Pancreas (tissue), 10 donors: ENCODE data around the gene LTBP1. TPM values are rescaled to one million over a fixed set of nuclear protein-coding genes. Genes with fewer than 3 reads are reported as not detected.

ENCODE experiments used
- ATAC-seq, 4 donors: fragments of 200-7000 bp; cut with Tn5 transposase; one replicate each; pipeline versions ENCODE4 v1.8.0 to v1.9.1; 2020; ENCODE audit warnings: mild to moderate bottlenecking in 4 of 4, moderate library complexity in 4 of 4
- DNase-seq, 6 donors: peaks; one replicate each; pipeline ENCODE4 v3.0.0-alpha.2; 2020
- FAIRE-seq: peaks from 2 replicates; lab custom pipeline; 2012; peaks lifted over from hg19 to GRCh38; lab: Jason Lieb, UNC
- H3K27ac ChIP-seq, 4 donors: fragments of 200-600 bp; sonication (generic); 1 replicate in 3 of 4; 2 replicates in 1 of 4; pipeline versions ENCODE4 v1.5.0 to v1.8.0; 2020
- H3K27me3 ChIP-seq, 4 donors: fragments of 200-600 bp; one replicate each; pipeline ENCODE4 v1.8.0; 2021
- H3K36me3 ChIP-seq, 3 donors: fragments of 200-600 bp; sonication (generic) in 1 of 3; one replicate each; pipeline versions ENCODE4 v1.5.0 to v1.8.0; 2020 to 2021
- H3K4me1 ChIP-seq, 3 donors: fragments of 200-600 bp; one replicate each; pipeline ENCODE4 v1.8.0; 2021
- H3K4me3 ChIP-seq, 4 donors: fragments of 200-600 bp; sonication (generic) in 2 of 4; one replicate each; pipeline versions ENCODE4 v1.5.0 to v1.8.0; 2020 to 2021
- H3K9me3 ChIP-seq, 4 donors: fragments of 200-600 bp; one replicate each; pipeline ENCODE4 v1.8.0; 2021
- CTCF ChIP-seq, 4 donors: fragments of 200-600 bp; sonication (generic) in 3 of 4; IDR thresholded peaks; one replicate each; pipeline versions ENCODE4 v1.5.0 to v1.8.0; 2021; ENCODE audit warnings: antibody characterized with exemption in 4 of 4
- WGBS, 2 donors: extraction: QIAGEN DNeasy Blood & Tissue Kit; methylation state at CpG; one replicate each; pipeline ENCODE4 v1.1.7; 2013; 5-methylcytosine and 5-hydroxymethylcytosine counted together
- intact Hi-C, 3 donors: fragments of 100-400 bp; cut with DNase I; formaldehyde crosslinking; loops; one replicate each; pipeline versions ENCODE4 v1.11.1 to v1.14.2; 2022
- polyA plus RNA-seq, 2 donors: library from polyadenylated mRNA; stranded (reverse); fragments of 200-250 nt; gene quantifications; one replicate each; pipeline ENCODE4 v1.2.3, GENCODE V29; 2013
- total RNA-seq, 6 donors: library from RNA; stranded (reverse); fragmentation: NEBNext Ultra II Directional in 4 of 6; extraction: Animal tissue kit (Norgen Biotek cat#: 25700) in 4 of 6; gene quantifications; one replicate each; pipeline versions ENCODE4 v1.2.1 to v1.2.4, GENCODE V29; 2021 to 2023
- donor health status: healthy with polysubstance abuse.
- donor health status: DM: no; HTN: no; CAD: no; lungs with moderate emphysema.
- donor health status: DM: no; HTN: no; CAD: no.
- donor health status: control.
- donor health status: control.
- donor health status: Bipolar disorder and iron deficiency.
- donor health status: DM: yes; HTN: yes; CAD: no.
- donor health status: DM: no; HTN: no; CAD: no.
- donor health status: DM: no; HTN: no; CAD: no.
- donor health status: DM: yes; HTN: yes; CAD: no.

Gene LTBP1
- total and polyA plus RNA-seq, 8 donors = 0.83 to 21.2 (median 2.6) TPM

GRCh38 chr2:32931945-32932709 is 14.6 kb upstream of the LTBP1 start:
- Histone ChIP-seq H3K4me3 (no peak overlapping the region), H3K9me3 (no peaks in the 10 kb centered on the region), H3K36me3 (no peaks in the 10 kb centered on the region), H3K27ac (no peak overlapping the region), H3K27me3 (no peaks in the 10 kb centered on the region), H3K4me1 (no peaks in the 10 kb centered on the region)
- FAIRE-seq = no peak
- intact Hi-C loops = no loop called here
- TF ChIP-seq CTCF (IDR thresholded peaks at IDR 0.05) = no peak
- WGBS, 2 donors = 71 to 73% methylated on average over 12 of the region's 12 CpGs
- DNase-seq = no peak
- no peak for ATAC-seq

GRCh38 chr2:32932825-32933755 is 13.7 kb upstream of the LTBP1 start:
- no peaks in the 10 kb centered on the region for H3K36me3 ChIP-seq
- no peaks in the 10 kb centered on the region for H3K9me3 ChIP-seq
- TF ChIP-seq CTCF (IDR thresholded peaks at IDR 0.05) = no peak
- ATAC-seq (no peak), FAIRE-seq (no peak), DNase-seq (no peak)
- WGBS, 2 donors = 67 to 78% methylated on average over 11 of the region's 11 CpGs
- no peak overlapping the region for H3K27ac ChIP-seq
- H3K27me3 ChIP-seq = no peaks in the 10 kb centered on the region
- no peaks in the 10 kb centered on the region for H3K4me1 ChIP-seq
- intact Hi-C loops = no loop called here
- no peak overlapping the region for H3K4me3 ChIP-seq

GRCh38 chr2:32933756-32934095 is 13.0 kb upstream of the LTBP1 start:
- Histone ChIP-seq H3K36me3 (no peaks in the 10 kb centered on the region), H3K27me3 (no peaks in the 10 kb centered on the region), H3K27ac (no peak overlapping the region), H3K4me1 (no peaks in the 10 kb centered on the region), H3K9me3 (no peaks in the 10 kb centered on the region), H3K4me3 (no peak overlapping the region)
- no peak for ATAC-seq
- no peak for DNase-seq
- no peak for FAIRE-seq
- intact Hi-C loops = no loop called here
- no peak for TF ChIP-seq CTCF (IDR thresholded peaks at IDR 0.05)
- 70 to 83% methylated on average over 5 of the region's 5 CpGs for WGBS, 2 donors

- H3K36me3 ChIP-seq = no peaks in the 10 kb centered on the region
- FAIRE-seq = no peak
- intact Hi-C loops = no loop called here
- no peak overlapping the region for H3K4me3 ChIP-seq
- ATAC-seq = peak; percentile 38 to 70 (median 61)
- no peak for TF ChIP-seq CTCF (IDR thresholded peaks at IDR 0.05)
- H3K27me3 ChIP-seq = no peaks in the 10 kb centered on the region
- no peaks in the 10 kb centered on the region for H3K4me1 ChIP-seq
- no peak overlapping the region for H3K27ac ChIP-seq
- DNase-seq = no peak
- 30 to 37% methylated on average over 13 of the region's 13 CpGs for WGBS, 2 donors
- H3K9me3 ChIP-seq = no peaks in the 10 kb centered on the region
Measured at GRCh38 chr2:32937602-32938448, 8.9 kb upstream of the LTBP1 start.
